H1 (cell line): Measurements from ENCODE around the gene SHOX.

Experiments used
- EZH2 ChIP-seq: fragments of 200-600 bp; sonication (generic); IDR thresholded peaks from 2 replicates; pipeline ENCODE4 v1.7.1; 2012; ENCODE audit warnings: low read depth, mild to moderate bottlenecking, moderate library complexity, low read length, inconsistent platforms; ENCODE audit not compliant: severe bottlenecking
- POLR2A ChIP-seq, 2 experiments: IDR thresholded peaks; 1 replicate in 1 of 2; 2 replicates in 1 of 2; pipeline ENCODE4 v1.6.1; 2011; ENCODE audit warnings: low read depth in 2 of 2, low read length in 2 of 2, mild to moderate bottlenecking in 2 of 2; ENCODE audit errors: control extremely low read depth in 1 of 2

- no peak for TF ChIP-seq EZH2
- TF ChIP-seq POLR2A (IDR thresholded peaks at IDR 0.05; ENCODE audit: control extremely low read depth in 1 of 2, low read depth in 2 of 2, low read length in 2 of 2) = no peak
Observed at GRCh38 chrX:682892-683291, 52.3 kb downstream of the SHOX start.
